ENCODE measurements around the gene SYNPO2L. TPM values are rescaled to one million over a fixed set of nuclear protein-coding genes. Genes with fewer than 3 reads are reported as not detected.

SYNPO2L gene
- total RNA-seq, 2 donors from 2014 or later: 167 to 230 TPM

- peaks cover 20% of the 10 kb centered on the region for H3K36me3 ChIP-seq
- H3K4me3 ChIP-seq: peak overlapping the region; percentile 32 to 55
- no peaks in the 10 kb centered on the region for H3K9me3 ChIP-seq
- peaks cover 0 to 40% of the 10 kb centered on the region in 2 donors for H3K4me1 ChIP-seq
- DNase-seq (ENCODE audit: low spot score): peak; percentile 74
- no peak for TF ChIP-seq CTCF (IDR thresholded peaks at IDR 0.05)
- no peaks in the 10 kb centered on the region for H3K27me3 ChIP-seq
- peak overlapping the region; percentile 77 to 95 for H3K27ac ChIP-seq
These were observed 5.1 kb downstream of the SYNPO2L start for GRCh38 chr10:73650537-73651331.

- no peak for DNase-seq (ENCODE audit: low spot score)
- Histone ChIP-seq H3K9me3 (no peaks in the 10 kb centered on the region), H3K27me3 (no peaks in the 10 kb centered on the region), H3K4me1 (peaks cover 0 to 40% of the 10 kb centered on the region in 2 donors), H3K36me3 (peaks cover 20% of the 10 kb centered on the region), H3K27ac (peak overlapping the region; percentile 77 to 95), H3K4me3 (peak overlapping the region; percentile 55 to 60)
- TF ChIP-seq CTCF (IDR thresholded peaks at IDR 0.05): no peak
These were observed 5.8 kb downstream of the SYNPO2L start for GRCh38 chr10:73649876-73650536.

DNA sequence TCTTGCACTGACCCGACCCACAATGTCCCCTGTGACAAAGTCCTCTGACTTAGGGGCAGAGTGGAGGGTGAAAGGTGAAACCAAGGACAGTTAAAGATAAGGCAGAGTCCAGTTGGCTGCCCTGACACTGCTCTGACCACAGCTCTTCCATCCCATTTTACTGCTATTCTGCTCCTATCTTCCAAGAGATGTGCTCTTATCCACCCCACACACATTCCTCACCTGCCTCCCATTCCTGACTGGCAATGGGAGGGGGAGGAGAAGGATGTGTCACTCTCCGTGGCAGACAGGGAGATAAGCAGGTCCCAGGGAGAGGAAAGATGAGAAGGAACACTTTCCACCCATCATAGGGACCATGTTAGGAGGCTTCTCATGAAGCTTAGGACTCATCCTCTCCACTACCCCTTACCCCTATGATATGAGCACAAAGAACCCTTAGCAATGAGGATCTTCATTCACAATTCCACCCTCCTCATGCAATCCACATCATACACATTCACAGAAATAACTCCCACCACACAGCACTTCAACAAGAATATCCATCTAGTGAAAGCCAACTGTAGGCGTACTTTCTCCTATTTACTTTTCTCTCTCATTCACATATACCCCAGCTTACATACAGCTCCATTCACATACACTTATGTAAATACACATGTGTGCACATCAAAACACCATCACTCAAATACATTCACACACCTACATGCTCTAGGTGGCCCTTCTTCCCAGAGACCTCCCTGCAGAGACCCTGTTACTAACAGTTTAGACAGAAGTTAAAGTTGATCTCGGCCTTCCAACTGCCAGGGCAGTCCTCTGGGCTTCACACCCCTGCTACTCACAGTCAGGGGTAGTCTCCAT lies 6.6 kb downstream of the SYNPO2L start:
- H3K4me1 ChIP-seq: peaks cover 0 to 44% of the 10 kb centered on the region in 2 donors
- DNase-seq (ENCODE audit: low spot score): no peak
- no peaks in the 10 kb centered on the region for H3K27me3 ChIP-seq
- no peaks in the 10 kb centered on the region for H3K9me3 ChIP-seq
- TF ChIP-seq CTCF (IDR thresholded peaks at IDR 0.05): no peak
- H3K27ac ChIP-seq: peak overlapping the region; percentile 77 to 95
- H3K36me3 ChIP-seq: peaks cover 20% of the 10 kb centered on the region
- peak overlapping the region; percentile 55 to 60 for H3K4me3 ChIP-seq

- Histone ChIP-seq H3K27me3 (no peaks in the 10 kb centered on the region), H3K4me1 (peaks cover 0 to 45% of the 10 kb centered on the region in 2 donors), H3K36me3 (peaks cover 20% of the 10 kb centered on the region), H3K4me3 (peak overlapping the region; percentile 55 to 60), H3K27ac (peak overlapping the region; percentile 77 to 95), H3K9me3 (no peaks in the 10 kb centered on the region)
- no peak for TF ChIP-seq CTCF (IDR thresholded peaks at IDR 0.05)
- peak; percentile 62 for DNase-seq (ENCODE audit: low spot score)
These were observed 7.8 kb downstream of the SYNPO2L start for GRCh38 chr10:73647875-73648651.
